ENCODE data around the gene PCNT. TPM values are rescaled to one million over a fixed set of nuclear protein-coding genes. Genes with fewer than 3 reads are reported as not detected.

The PCNT gene
- total RNA-seq, 2 donors from 2014 or later, result 24.0 to 30.5 TPM

DNA sequence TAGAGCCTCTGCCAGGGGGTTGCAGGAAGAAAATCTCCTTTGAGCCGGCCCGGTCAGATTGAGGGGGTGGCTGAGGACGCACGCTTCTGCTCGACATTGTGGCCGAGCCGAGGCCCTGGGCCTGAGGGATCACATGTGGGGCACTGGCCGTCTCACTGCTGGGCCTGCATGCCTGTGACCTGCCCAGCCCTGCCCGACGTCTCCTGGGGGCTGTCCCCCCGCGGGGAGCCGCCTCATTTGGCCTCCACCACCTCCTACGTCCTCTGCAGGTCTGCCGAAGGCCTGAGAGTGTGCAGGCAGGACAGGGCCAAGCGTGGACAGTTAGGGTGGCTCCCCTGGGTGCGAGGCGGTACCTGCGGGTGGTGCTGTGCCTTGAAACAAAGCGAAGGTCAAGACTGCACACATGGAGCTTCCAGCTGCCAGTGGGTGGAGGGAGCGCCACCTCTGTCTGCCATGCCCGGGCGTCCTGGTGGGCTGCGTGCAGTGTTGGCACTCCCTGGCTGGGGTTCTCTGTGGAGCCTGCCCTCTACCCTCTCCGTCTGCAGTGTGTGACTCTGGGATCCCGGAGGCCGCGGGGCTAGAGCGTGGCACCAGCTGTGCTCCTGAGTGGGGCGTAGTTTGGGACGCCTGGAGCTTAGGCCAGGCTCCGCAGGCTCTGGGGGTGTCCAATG is 51.7 kb downstream of the PCNT start:
- intact Hi-C loops (cut with DNase I), result no loop called here
- no peak for DNase-seq (ENCODE audit: low spot score)

DNA sequence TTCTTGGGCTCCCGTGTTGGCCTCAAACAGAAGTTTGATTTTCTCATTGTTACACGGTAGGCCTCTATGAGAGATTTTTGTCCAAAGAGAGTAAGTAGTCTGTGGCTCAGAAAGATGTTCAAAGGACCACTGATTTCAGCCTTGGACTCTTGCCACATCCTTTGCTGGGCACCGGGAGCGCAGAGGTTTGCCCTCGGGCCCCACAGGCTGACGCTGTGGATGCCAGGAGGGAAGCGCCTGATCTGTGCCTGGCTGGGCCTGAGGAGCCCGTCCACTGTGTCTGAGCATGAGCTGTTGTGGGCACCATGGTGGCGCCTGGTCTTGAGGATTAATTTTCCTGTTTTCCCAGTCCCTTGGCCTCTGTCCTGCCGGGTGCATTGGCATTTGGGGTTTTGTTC is 52.3 kb downstream of the PCNT start:
- intact Hi-C loops (cut with DNase I), result no loop called here
- no peak for DNase-seq (ENCODE audit: low spot score)

DNA sequence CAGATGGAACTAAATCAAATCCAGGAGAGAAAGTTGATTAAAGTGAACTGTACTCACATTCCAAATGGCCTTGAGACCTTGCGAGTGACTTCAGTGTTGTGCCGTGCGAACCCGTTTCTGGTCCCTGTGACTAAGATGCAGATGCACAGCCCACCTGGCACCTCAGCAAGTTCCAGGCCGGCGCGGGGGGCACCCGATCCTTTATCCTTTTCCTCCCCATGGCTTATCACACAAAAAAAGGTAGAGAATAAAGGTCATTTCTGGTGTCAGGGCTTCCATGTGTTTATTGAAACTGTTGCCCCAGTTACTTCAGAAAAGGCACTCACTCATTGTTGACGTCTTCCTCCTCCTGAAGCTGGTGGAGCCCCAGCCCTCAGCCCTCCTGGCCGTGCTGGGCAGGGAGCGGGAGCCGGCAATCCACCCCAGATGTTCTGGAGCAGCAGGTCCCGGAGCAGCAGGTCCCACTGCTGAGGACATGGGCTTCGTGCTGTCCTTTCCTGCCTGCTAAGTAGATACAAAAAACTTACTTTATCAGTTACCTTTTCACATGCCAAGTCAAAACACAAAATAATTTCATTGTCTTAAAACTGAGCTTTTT is 53.0 kb downstream of the PCNT start:
- DNase-seq (ENCODE audit: low spot score), result no peak
- intact Hi-C loops (cut with DNase I), result no loop called here

DNA sequence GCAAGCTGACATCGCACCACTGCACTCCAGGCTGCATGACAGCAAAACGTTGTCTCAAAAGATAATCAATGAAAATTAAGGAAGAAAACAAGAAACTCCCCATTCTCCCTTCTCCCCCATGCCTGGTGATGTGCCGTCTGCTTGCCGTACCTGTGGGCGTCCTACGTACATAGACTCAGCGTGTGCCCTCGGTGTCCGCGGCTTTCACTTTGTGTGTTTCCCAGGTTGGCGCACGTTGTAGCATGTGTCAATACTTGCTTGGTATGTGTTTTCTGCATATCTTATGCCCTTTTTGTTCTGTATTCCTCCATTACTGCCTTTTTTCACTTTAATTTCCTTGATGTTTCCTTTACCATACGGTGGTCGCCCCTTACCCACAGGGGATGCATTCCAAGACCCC is 53.8 kb downstream of the PCNT start:
- DNase-seq (ENCODE audit: low spot score), result no peak
- intact Hi-C loops (cut with DNase I), result no loop called here

DNA sequence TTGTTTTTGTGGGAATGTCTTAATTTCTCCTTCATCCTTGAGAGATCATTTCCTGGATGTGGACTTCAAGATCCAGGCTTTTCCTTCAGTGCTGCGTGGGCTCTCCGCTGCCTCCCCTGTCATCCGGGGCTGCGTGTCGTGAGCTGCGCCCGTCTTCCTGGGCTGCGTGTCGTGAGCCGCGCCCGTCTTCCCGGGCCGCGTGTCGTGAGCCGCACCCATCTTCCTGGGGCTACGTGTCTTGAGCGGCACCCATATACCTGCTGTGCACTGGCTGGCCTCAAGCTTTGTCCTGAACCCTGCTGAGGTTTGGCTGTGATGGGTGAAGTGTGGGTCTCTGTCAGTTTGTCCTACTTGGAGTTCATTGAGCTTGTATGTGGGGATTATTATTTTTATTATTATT is 55.1 kb downstream of the PCNT start:
- intact Hi-C loops (cut with DNase I), result no loop called here

DNA sequence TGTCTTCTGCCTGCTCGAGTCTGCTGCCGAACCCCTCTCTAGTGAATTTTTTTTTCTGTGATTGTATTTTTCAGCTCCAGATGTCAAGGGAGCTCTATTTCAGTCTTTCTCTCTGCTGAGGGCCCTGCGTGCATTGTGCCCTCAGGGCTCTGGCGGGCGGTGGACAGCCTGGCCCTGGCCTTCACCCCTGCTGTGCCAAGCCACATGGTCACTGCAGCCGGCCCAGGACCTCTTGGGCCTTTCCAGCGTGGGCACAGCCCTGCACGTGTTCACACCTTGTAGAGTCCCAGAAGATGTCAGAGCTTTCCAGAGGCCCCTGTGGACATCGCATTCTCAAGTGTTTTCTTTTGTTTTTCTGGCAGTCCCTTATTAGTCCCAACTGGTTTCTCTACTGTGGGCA is 55.7 kb downstream of the PCNT start:
- DNase-seq (ENCODE audit: low spot score), result no peak
- intact Hi-C loops (cut with DNase I), result no loop called here

More for the DNA sequence above, 55.1 kb downstream of the PCNT start:
- DNase-seq (ENCODE audit: low spot score), result no peak

DNA sequence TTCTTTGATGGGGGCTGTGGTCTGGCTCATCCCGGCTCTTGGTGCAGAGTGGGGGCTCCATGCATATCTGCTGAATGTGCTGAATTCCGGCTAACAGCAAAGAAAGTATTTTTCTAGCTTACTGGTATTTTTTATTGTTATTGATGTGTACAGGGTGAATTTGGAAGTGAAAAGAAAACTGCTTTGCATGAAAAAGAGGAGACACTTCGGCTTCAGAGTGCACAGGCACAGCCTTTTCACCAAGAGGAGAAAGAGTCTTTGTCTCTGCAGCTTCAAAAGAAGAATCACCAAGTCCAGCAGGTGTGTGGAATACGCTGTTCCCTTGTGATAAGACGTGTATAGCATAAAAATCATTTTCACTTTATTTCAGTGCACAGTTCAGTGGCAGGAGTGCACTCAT is 57.6 kb downstream of the PCNT start:
- no peak for DNase-seq (ENCODE audit: low spot score)
- intact Hi-C loops (cut with DNase I), result no loop called here

DNA sequence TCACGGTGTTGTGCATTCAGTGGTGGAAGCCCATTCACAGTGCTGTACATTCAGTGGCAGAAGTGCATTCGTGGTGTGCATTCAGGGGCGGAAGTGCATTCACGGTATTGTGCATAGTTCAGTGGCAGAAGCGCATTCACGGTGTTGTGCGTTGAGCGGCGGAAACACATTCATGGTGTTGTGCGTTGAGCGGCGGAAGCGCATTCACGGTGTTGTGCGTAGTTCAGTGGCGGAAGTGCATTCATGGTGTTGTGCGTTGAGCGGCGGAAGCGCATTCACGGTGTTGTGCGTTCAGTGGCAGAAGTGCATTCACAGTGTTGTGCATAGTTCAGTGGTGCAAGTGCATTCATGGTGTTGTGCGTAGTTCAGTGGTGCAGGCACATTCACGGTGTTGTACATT is 60.6 kb downstream of the PCNT start:
- intact Hi-C loops (cut with DNase I), result no loop called here

DNA sequence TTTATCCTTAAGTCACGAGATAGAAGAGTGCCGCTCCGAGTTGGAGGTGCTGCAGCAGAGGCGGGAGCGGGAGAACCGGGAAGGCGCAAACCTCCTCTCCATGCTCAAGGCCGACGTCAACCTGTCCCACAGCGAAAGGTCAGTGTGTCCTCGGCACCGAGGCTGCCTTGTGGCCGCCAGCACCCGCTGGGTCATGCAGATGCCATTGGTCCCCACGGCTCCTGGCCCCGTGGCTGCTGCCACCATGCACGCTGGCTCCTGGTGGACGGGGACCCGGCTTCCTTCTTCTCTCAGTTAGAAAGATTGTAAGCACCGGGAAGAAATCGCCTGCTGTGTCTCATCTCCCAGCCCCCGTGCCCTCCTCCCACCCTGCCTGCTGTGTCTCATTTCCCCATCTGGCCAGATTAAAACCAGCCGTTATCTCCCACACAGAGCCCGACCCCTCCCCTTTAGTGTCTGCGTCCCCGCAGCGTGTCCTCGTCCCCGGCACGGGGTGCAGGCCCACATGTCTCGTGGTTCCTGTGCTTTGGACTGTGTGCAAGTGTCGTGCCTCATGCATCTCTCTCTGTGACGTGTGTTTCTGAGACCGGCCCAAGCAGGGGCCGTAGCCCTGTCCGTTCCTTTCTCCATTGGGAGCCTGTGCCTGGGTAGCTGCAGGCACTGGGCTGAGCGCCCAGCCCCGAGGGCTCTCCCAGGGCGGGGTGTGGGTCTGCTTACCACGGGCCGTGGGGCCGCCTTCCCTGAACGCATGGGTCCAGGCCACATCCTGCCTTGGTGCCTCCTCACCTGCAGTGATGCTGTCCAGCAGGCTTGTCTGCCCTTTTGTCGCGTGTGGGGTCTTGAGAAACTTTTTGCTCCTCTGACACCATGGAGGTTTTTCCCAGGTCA is 62.1 kb downstream of the PCNT start:
- intact Hi-C loops (cut with DNase I), result no loop called here
- DNase-seq (ENCODE audit: low spot score), result no peak

More for the DNA sequence above, 60.6 kb downstream of the PCNT start:
- DNase-seq (ENCODE audit: low spot score), result no peak

DNA sequence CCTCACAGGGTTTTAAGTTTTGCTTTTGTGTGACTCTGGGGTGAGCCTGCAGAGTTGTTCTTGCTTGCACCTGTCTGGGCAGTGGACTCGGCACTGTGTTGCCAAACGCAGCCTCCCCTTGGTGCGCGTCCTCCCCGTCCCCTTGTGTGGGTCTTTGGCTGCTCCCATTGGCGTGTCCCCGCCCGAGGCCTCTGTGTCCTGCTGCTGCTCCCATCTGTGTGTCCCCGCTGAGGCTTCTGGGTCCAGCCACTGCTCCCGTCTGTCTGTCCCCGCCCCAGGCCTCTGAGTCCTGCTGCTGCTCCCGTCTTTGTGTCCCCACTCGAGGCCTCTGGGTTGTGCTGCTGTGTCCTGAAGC is 62.8 kb downstream of the PCNT start:
- intact Hi-C loops (cut with DNase I), result no loop called here
- no peak for DNase-seq (ENCODE audit: low spot score)

DNA sequence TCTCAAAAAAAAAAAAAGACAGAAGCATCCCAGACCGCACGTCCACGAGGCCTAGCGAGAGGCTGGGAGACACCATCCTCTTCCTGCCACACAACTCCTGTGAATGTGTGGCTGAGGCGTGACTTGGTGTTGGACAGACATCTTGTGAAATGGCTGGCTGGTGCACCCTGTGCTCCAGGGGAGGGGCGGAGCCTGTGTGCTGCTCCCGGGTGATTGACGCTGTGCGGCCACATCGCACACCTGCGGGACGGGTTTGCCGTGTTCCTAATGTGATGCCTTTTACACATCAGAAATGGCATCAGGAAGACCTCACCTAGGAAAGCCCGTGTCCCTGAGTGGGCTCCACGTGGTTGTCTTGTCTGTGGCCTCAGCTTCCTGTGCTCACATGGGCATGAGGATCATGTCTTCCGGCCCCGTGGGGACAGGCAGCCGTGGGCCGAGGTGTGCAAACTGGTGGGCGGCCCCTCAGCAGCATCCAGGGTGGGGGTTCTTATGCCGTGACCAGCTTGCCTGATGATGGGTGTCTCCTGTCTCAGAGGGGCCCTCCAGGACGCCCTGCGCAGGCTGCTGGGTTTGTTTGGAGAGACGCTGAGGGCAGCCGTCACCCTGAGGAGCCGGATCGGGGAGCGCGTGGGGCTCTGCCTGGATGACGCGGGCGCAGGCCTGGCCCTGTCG is 64.4 kb downstream of the PCNT start:
- intact Hi-C loops (cut with DNase I), result no loop called here
- no peak for DNase-seq (ENCODE audit: low spot score)

DNA sequence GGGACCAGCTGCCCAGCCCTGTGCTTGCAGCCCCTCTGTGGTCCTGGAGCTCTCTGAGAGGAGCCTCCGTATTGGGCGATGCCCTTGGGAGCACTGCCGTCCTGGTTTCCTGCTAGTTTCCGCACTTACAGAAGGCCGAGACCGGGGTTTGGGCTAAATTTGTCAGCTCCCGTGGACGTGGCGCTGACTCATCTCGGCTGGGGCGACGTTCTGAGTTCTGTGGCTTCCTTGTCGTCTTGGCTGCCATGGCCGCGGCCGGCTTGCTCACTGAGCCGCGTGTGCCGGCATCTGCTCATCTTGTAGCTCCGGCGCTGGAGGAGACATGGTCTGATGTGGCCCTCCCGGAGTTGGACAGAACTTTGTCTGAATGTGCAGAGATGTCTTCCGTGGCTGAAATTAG is 64.9 kb downstream of the PCNT start:
- DNase-seq (ENCODE audit: low spot score), result no peak
- intact Hi-C loops (cut with DNase I), result no loop called here

DNA sequence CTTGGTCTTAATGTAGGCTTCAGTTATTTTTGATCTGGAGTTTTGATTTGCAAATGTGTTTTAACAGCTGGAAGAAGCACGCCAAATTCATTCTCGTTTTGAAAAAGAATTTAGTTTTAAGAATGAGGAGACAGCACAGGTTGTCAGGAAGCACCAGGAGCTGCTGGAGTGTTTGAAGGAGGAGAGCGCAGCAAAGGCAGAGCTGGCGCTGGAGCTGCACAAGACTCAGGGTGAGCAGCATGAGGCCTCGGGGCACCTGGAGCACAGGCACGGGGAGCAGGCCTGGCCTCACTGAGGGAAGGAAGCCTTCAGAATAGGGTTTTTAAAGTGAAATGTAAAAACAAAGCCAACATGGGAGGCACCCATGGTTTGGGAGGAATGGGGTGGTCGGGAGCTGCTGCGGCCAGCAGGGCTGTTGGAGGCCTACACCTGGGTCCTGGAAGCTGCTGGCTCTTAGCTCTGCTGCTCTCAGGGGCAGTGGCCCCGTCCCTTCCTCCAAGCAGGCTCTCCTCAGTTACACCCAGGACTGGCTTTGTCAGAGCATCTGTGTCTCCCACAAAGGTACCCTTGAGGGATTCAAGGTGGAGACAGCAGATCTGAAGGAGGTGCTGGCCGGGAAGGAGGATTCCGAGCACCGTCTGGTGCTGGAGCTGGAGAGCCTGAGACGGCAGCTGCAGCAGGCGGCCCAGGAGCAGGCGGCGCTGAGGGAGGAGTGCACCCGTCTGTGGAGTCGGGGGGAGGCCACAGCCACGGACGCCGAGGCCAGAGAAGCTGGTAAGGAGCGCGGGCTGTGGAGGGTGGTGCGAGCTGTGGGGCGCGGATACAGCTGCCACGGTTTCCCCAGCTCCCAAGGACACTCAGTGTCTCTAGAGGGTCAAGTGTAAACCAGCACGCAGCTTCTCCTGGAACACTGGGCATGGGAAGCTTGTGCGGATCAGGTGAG is 66.9 kb downstream of the PCNT start:
- intact Hi-C loops (cut with DNase I), result no loop called here
- no peak for DNase-seq (ENCODE audit: low spot score)

DNA sequence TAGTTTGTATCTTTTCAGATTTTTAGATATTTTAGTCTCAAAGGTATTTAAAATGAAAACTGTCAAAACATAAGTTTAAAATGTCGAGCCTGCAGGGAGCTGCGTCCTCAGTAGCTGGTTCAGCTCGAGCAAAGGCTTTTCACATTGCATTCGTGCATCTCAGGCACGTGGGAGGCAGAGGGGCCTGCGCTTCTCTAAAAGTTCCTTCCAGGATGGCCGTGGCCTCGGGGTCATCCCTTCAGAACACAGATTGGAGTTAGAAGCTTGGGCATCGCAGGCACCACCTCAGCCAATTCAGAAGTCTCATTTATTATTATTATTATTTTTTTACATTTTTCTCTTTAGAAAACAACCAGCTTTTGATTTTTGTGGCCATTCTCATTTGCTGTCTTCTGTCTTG is 67.8 kb downstream of the PCNT start:
- intact Hi-C loops (cut with DNase I), result no loop called here
- DNase-seq (ENCODE audit: low spot score), result no peak

DNA sequence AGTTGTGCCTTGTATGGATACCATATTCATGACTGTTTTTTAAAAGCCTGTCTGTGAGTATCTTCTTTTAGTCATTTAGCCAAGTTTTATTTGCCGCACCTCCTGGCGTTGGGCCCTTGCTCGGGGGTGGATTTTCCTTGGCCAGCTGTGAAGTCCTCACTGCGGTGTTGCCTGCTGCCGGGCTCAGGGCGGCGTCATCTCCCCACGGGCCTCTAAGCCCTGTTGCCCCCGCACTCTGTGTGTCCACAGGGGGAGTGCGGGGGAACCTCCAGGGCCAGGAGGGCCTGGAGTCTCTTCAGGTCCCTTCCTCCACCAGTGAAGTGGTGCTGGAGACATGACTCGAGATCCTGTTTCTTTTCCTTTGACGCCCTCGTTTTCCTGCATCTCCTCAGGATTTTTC is 69.0 kb downstream of the PCNT start:
- no peak for DNase-seq (ENCODE audit: low spot score)
- intact Hi-C loops (cut with DNase I), result no loop called here

DNA sequence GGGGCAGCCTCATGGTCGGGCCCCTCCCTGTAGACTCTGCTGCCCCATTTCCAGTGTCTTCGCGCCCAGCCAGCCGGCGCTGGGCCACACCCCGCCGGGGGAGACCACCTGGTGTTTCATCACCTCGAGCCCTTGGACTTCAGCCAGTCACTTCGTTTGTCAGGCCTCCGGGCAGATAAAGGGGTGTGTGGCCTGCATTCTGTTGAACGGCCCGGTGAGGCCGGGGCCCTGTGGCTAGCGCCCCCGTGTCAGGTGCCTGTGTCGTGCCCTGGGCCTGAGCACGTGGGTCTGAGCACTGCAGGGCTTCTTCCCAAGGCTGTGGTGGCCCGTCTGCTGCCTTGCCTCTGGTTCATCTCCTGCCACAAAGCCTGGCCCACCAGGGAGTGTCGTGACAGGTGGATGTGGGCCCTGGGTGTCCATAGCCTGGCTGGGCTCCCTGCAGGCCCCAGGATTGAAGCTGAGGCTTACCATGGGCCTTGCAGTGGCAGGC is 69.5 kb downstream of the PCNT start:
- no peak for DNase-seq (ENCODE audit: low spot score)
- intact Hi-C loops (cut with DNase I), result no loop called here

DNA sequence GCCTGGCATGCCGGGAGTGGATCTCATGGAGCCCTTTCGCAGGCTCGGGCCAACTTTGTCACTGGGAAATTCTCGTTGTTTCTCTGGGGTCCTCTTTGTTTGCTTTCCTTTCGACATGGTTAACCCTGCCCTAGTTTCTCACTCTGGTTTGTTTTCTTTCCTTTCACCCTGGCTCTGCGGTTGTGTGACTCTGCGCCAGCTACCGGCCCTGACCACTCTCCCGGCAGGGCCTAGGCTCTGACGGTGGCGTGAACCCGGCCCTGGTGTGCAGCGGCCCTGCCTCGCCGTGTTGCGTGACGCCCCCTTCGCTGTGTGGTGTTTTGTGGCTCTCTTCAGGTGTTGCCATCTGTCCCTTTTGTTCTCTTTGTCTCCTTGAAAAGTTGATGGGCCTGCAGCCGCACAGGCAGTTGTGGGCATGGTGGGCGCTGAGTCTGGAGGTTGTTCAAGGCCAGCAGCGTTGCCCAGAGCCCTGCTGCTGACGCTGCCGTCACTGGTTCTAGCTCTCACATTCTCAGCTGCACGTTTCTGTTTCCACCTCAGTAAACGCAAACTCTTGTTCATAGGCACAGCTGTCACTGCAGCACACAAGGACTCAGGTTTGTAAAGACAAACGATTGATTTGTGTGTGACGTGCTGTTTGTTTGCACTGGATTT is 70.1 kb downstream of the PCNT start:
- intact Hi-C loops (cut with DNase I), result no loop called here
- no peak for DNase-seq (ENCODE audit: low spot score)

DNA sequence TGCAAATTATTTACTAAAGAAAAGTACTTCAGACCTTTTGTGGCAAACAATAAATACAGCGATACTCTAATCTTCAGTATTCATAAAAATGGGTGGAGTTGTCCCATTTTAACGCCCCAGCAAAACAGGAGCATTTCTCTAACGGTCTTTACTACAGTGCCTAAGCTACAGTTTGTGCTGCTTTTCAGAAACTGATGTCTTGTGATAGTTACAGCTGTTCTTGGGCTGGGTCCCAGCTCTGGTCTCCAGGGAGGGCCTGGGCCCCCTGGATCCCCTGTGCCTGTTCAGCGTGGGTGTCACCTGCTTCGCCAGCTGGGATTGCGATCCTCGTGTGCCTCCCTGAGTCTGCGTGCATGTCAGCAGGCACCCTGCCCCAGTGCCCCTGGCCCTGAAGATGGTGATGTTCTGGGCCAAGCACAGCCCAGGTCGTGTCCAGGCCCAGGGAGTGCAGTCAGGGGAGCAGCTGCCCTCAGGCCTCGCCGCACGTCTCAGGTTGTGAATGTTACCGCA is 70.7 kb downstream of the PCNT start:
- intact Hi-C loops (cut with DNase I), result no loop called here
- DNase-seq (ENCODE audit: low spot score), result no peak

All from posterior vena cava (tissue), 2 donors.